HepG2 (cell line): ENCODE data around the gene TMEM270. TPM values are rescaled to one million over a fixed set of nuclear protein-coding genes. Genes with fewer than 3 reads are reported as not detected.

ENCODE experiments used
- AGO2 ChIP-seq: fragments of 200-400 bp; formaldehyde crosslinking; optimal IDR thresholded peaks from 2 replicates; pipeline ENCODE3; 2017; ENCODE audit warnings: mild to moderate bottlenecking, low read depth, low read length, moderate library complexity
- HNRNPUL1 ChIP-seq: fragments of 200-400 bp; formaldehyde crosslinking; IDR thresholded peaks from 2 replicates; pipeline ENCODE4 v1.6.1; 2017; ENCODE audit warnings: low read depth, mild to moderate bottlenecking, low read length, moderate library complexity
- KLF11 ChIP-seq: IDR thresholded peaks from 2 replicates; pipeline ENCODE4 v1.6.1; 2016; ENCODE audit warnings: missing compliant biosample characterization
- KLF13 ChIP-seq: sonication (generic); formaldehyde crosslinking; IDR thresholded peaks from 2 replicates; pipeline ENCODE4 v1.4.0; 2020; ENCODE audit warnings: mild to moderate bottlenecking, missing genetic modification reagents
- KMT2B ChIP-seq: IDR thresholded peaks from 2 replicates; pipeline ENCODE4 v1.6.1; 2016; ENCODE audit warnings: missing genetic modification reagents, missing compliant biosample characterization
- PTBP1 ChIP-seq: fragments of 200-400 bp; formaldehyde crosslinking; IDR thresholded peaks from 2 replicates; pipeline ENCODE4 v1.6.1; 2018; ENCODE audit warnings: low read length, low read depth; ENCODE audit not compliant: poor library complexity, severe bottlenecking
- RELA ChIP-seq: sonication (generic); formaldehyde crosslinking; IDR thresholded peaks from 2 replicates; pipeline ENCODE4 v1.4.0; 2020; ENCODE audit warnings: missing genetic modification reagents
- SCMH1 ChIP-seq: sonication (generic); formaldehyde crosslinking; IDR thresholded peaks from 2 replicates; pipeline ENCODE4 v1.9.0; 2021; ENCODE audit warnings: missing genetic modification reagents, mild to moderate bottlenecking, borderline replicate concordance
- ZBTB38 ChIP-seq: sonication (generic); formaldehyde crosslinking; IDR thresholded peaks from 2 replicates; pipeline ENCODE4 v1.5.1; 2020; ENCODE audit warnings: mild to moderate bottlenecking, missing genetic modification reagents
- ZNF264 ChIP-seq: sonication (generic); formaldehyde crosslinking; IDR thresholded peaks from 2 replicates; pipeline ENCODE4 v1.4.0; 2020; ENCODE audit warnings: missing genetic modification reagents
- ZNF274 ChIP-seq: sonication (generic); formaldehyde crosslinking; IDR thresholded peaks from 2 replicates; pipeline ENCODE4 v1.5.1; 2020; ENCODE audit warnings: mild to moderate bottlenecking, missing genetic modification reagents
- ZNF282 ChIP-seq: fragments of 450-650 bp; IDR thresholded peaks from 2 replicates; pipeline ENCODE4 v1.6.1; 2018; ENCODE audit not compliant: partially characterized antibody
- ZNF468 ChIP-seq: sonication (generic); formaldehyde crosslinking; IDR thresholded peaks from 2 replicates; pipeline ENCODE4 v1.8.0; 2022; ENCODE audit warnings: mild to moderate bottlenecking, moderate library complexity, missing genetic modification reagents
- ZNF589 ChIP-seq: sonication (generic); formaldehyde crosslinking; conservative IDR thresholded peaks from 2 replicates; pipeline ENCODE4 v1.8.0; 2022; ENCODE audit warnings: mild to moderate bottlenecking, moderate library complexity, missing genetic modification reagents
- ZNF629 ChIP-seq: sonication (generic); formaldehyde crosslinking; conservative IDR thresholded peaks from 2 replicates; pipeline ENCODE4 v1.5.0; 2020; ENCODE audit warnings: missing genetic modification reagents
- ZNF652 ChIP-seq: IDR thresholded peaks from 2 replicates; pipeline ENCODE4 v1.6.1; 2016; ENCODE audit warnings: low read depth, borderline replicate concordance
- ZNF720 ChIP-seq: sonication (generic); formaldehyde crosslinking; IDR thresholded peaks from 2 replicates; pipeline ENCODE4 v1.4.0; 2020; ENCODE audit warnings: missing genetic modification reagents
- polyA plus RNA-seq, 8 experiments: library from polyadenylated mRNA; depleted of rRNA in 3 of 8; stranded (reverse) in 7 of 8; unstranded in 1 of 8; fragments of >200 nt; fragmentation: Illumina TruSeq in 4 of 8; extraction: Trizol in 4 of 8; gene quantifications; 2 replicates each; pipeline versions ENCODE4 v1.2.1 to v1.2.3, GENCODE V29; 2011 to 2016; ENCODE audit warnings: low read depth in 4 of 8, missing spikeins in 1 of 8, mixed read lengths in 1 of 8; ENCODE audit not compliant: insufficient read depth in 1 of 8
- total RNA-seq, 5 experiments: library from RNA; depleted of rRNA; stranded (reverse); fragments of >200 nt; fragmentation: Illumina TruSeq; extraction: Trizol; gene quantifications; 2 replicates each; pipeline ENCODE4 v1.2.3, GENCODE V29; 2016; ENCODE audit warnings: low read depth in 1 of 5
- TF ChIP-seq, protein P1 (sequence below): sonication (generic); formaldehyde crosslinking; conservative IDR thresholded peaks from 2 replicates; pipeline ENCODE4 v1.8.1; 2023; ENCODE audit warnings: missing genetic modification reagents
- TF ChIP-seq, protein P2 (sequence below): sonication (generic); formaldehyde crosslinking; IDR thresholded peaks from 2 replicates; pipeline ENCODE4 v1.4.0; 2020; ENCODE audit warnings: missing genetic modification reagents
- TF ChIP-seq, protein P3 (sequence below): sonication (generic); formaldehyde crosslinking; IDR thresholded peaks from 2 replicates; pipeline ENCODE4 v1.4.0; 2020; ENCODE audit warnings: missing genetic modification reagents, borderline replicate concordance
- TF ChIP-seq, protein P4 (sequence below): sonication (generic); formaldehyde crosslinking; IDR thresholded peaks from 2 replicates; pipeline ENCODE4 v1.9.0; 2021; ENCODE audit warnings: missing genetic modification reagents, borderline replicate concordance

TMEM270 gene
- total and polyA plus RNA-seq, 2 of the 13 experiments (the other 11 are each of a cell fraction or from before 2014, with no cell fraction given): not detected

DNA sequence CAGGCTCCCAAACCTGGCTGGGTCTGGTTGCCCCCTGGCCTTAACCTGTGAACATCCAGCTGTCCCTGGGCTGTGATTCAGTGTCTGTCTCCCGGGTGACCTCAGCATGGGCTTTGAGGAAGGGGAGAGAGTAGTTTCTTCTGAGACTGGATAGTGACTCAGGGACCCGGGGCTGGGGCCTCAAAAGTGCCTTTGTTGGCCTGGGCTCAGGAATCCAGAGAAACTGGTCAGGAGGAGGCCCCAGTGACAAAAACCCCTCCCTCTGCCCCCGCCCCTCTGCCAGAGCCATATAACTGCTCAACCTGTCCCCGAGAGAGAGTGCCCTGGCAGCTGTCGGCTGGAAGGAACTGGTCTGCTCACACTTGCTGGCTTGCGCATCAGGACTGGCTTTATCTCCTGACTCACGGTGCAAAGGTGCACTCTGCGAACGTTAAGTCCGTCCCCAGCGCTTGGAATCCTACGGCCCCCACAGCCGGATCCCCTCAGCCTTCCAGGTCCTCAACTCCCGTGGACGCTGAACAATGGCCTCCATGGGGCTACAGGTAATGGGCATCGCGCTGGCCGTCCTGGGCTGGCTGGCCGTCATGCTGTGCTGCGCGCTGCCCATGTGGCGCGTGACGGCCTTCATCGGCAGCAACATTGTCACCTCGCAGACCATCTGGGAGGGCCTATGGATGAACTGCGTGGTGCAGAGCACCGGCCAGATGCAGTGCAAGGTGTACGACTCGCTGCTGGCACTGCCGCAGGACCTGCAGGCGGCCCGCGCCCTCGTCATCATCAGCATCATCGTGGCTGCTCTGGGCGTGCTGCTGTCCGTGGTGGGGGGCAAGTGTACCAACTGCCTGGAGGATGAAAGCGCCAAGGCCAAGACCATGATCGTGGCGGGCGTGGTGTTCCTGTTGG is 30.0 kb upstream of the TMEM270 start, which contains the start of gene CLDN4 (continued):
- TF ChIP-seq ZNF282 (no peak), ZNF629 (CRISPR knock-in tag) (no peak), AGO2 (peak; percentile 82), ZBTB38 (CRISPR knock-in tag) (no peak; the same call in 1 of the 2 replicates), HNRNPUL1 (no peak), KMT2B (peak; percentile 11; the same call in 1 of the 2 replicates), RELA (CRISPR knock-in tag) (no peak), SCMH1 (no peak), ZNF720 (no peak), KLF11 (CRISPR knock-in tag) (no peak), KLF13 (CRISPR knock-in tag) (0 out of 2 replicates have a peak, but pooled peaks have one; percentile 28), ZNF652 (no peak), ZNF468 (no peak), ZNF589 (CRISPR knock-in tag) (peak; percentile 62; the same call in 1 of the 2 replicates), PTBP1 (peak; percentile 18), ZNF274 (peak; percentile 92), ZNF264 (CRISPR knock-in tag) (no peak)
- TF ChIP-seq, protein P1, sequence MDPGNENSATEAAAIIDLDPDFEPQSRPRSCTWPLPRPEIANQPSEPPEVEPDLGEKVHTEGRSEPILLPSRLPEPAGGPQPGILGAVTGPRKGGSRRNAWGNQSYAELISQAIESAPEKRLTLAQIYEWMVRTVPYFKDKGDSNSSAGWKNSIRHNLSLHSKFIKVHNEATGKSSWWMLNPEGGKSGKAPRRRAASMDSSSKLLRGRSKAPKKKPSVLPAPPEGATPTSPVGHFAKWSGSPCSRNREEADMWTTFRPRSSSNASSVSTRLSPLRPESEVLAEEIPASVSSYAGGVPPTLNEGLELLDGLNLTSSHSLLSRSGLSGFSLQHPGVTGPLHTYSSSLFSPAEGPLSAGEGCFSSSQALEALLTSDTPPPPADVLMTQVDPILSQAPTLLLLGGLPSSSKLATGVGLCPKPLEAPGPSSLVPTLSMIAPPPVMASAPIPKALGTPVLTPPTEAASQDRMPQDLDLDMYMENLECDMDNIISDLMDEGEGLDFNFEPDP (CRISPR knock-in tag): no peak
- TF ChIP-seq, protein P2, sequence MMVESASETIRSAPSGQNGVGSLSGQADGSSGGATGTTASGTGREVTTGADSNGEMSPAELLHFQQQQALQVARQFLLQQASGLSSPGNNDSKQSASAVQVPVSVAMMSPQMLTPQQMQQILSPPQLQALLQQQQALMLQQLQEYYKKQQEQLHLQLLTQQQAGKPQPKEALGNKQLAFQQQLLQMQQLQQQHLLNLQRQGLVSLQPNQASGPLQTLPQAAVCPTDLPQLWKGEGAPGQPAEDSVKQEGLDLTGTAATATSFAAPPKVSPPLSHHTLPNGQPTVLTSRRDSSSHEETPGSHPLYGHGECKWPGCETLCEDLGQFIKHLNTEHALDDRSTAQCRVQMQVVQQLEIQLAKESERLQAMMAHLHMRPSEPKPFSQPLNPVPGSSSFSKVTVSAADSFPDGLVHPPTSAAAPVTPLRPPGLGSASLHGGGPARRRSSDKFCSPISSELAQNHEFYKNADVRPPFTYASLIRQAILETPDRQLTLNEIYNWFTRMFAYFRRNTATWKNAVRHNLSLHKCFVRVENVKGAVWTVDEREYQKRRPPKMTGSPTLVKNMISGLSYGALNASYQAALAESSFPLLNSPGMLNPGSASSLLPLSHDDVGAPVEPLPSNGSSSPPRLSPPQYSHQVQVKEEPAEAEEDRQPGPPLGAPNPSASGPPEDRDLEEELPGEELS: no peak
- TF ChIP-seq, protein P3, sequence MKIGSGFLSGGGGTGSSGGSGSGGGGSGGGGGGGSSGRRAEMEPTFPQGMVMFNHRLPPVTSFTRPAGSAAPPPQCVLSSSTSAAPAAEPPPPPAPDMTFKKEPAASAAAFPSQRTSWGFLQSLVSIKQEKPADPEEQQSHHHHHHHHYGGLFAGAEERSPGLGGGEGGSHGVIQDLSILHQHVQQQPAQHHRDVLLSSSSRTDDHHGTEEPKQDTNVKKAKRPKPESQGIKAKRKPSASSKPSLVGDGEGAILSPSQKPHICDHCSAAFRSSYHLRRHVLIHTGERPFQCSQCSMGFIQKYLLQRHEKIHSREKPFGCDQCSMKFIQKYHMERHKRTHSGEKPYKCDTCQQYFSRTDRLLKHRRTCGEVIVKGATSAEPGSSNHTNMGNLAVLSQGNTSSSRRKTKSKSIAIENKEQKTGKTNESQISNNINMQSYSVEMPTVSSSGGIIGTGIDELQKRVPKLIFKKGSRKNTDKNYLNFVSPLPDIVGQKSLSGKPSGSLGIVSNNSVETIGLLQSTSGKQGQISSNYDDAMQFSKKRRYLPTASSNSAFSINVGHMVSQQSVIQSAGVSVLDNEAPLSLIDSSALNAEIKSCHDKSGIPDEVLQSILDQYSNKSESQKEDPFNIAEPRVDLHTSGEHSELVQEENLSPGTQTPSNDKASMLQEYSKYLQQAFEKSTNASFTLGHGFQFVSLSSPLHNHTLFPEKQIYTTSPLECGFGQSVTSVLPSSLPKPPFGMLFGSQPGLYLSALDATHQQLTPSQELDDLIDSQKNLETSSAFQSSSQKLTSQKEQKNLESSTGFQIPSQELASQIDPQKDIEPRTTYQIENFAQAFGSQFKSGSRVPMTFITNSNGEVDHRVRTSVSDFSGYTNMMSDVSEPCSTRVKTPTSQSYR (CRISPR knock-in tag): peak; percentile 25; the same call in 1 of the 2 replicates
- TF ChIP-seq, protein P4, sequence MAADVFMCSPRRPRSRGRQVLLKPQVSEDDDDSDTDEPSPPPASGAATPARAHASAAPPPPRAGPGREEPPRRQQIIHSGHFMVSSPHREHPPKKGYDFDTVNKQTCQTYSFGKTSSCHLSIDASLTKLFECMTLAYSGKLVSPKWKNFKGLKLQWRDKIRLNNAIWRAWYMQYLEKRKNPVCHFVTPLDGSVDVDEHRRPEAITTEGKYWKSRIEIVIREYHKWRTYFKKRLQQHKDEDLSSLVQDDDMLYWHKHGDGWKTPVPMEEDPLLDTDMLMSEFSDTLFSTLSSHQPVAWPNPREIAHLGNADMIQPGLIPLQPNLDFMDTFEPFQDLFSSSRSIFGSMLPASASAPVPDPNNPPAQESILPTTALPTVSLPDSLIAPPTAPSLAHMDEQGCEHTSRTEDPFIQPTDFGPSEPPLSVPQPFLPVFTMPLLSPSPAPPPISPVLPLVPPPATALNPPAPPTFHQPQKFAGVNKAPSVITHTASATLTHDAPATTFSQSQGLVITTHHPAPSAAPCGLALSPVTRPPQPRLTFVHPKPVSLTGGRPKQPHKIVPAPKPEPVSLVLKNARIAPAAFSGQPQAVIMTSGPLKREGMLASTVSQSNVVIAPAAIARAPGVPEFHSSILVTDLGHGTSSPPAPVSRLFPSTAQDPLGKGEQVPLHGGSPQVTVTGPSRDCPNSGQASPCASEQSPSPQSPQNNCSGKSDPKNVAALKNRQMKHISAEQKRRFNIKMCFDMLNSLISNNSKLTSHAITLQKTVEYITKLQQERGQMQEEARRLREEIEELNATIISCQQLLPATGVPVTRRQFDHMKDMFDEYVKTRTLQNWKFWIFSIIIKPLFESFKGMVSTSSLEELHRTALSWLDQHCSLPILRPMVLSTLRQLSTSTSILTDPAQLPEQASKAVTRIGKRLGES (CRISPR knock-in tag): no peak
